Neural crest cell (in vitro differentiated cells): ENCODE data around the gene RFLNA. TPM values are rescaled to one million over a fixed set of nuclear protein-coding genes. Genes with fewer than 3 reads are reported as not detected.

Experiments
- DNase-seq: peaks from one replicate; pipeline ENCODE4 v3.0.0; 2021; ENCODE audit warnings: low read depth, mixed read lengths, low spot score
- H3K27ac Mint-ChIP-seq: one replicate; pipeline ENCODE4 v1.8.0; 2021; ENCODE audit warnings: mild to moderate bottlenecking, mixed read lengths; ENCODE audit not compliant: unreplicated experiment
- H3K27me3 Mint-ChIP-seq: 2 replicates; pipeline ENCODE4 v1.8.0; 2021; ENCODE audit warnings: low read depth, mild to moderate bottlenecking, mixed read lengths
- H3K36me3 Mint-ChIP-seq: 2 replicates; pipeline ENCODE4 v1.8.0; 2021; ENCODE audit warnings: low read depth, mild to moderate bottlenecking, mixed read lengths
- H3K4me1 Mint-ChIP-seq: 2 replicates; pipeline ENCODE4 v1.8.0; 2021; ENCODE audit warnings: mixed read lengths
- H3K4me3 Mint-ChIP-seq: one replicate; pipeline ENCODE4 v1.8.0; 2021; ENCODE audit warnings: mild to moderate bottlenecking, mixed read lengths
- H3K9me3 Mint-ChIP-seq: 2 replicates; pipeline ENCODE4 v1.8.0; 2021; ENCODE audit warnings: mixed read lengths
- CTCF ChIP-seq: fragments of 200-600 bp; sonication (generic); conservative IDR thresholded peaks from 2 replicates; pipeline ENCODE4 v1.5.0; 2021; ENCODE audit warnings: antibody characterized with exemption, mild to moderate bottlenecking
- total RNA-seq: library from RNA; stranded (reverse); gene quantifications from 2 replicates; pipeline ENCODE4 v1.2.1, GENCODE V29; 2021

Gene RFLNA
- total RNA-seq, 1 donor from 2014 or later: 2.8 TPM

- no peak overlapping the region for H3K4me3 Mint-ChIP-seq
- H3K27me3 Mint-ChIP-seq: no peaks in the 10 kb centered on the region
- peaks cover 13% of the 10 kb centered on the region for H3K36me3 Mint-ChIP-seq
- TF ChIP-seq CTCF: no peak
- H3K4me1 Mint-ChIP-seq: peaks cover 3% of the 10 kb centered on the region
- DNase-seq: no peak
- no peaks in the 10 kb centered on the region for H3K9me3 Mint-ChIP-seq
- no peak overlapping the region for H3K27ac Mint-ChIP-seq
Measured at GRCh38 chr12:124357616-124358015, 62.7 kb downstream of the RFLNA start.

GRCh38 chr12:124358572-124358971, 63.7 kb downstream of the RFLNA start:
- Mint-ChIP-seq H3K9me3 (no peaks in the 10 kb centered on the region), H3K4me3 (no peak overlapping the region), H3K27ac (no peak overlapping the region), H3K36me3 (peaks cover 12% of the 10 kb centered on the region), H3K4me1 (peaks cover 3% of the 10 kb centered on the region), H3K27me3 (no peaks in the 10 kb centered on the region)
- TF ChIP-seq CTCF: no peak
- no peak for DNase-seq

GRCh38 chr12:124359671-124360581, 65.0 kb downstream of the RFLNA start:
- Mint-ChIP-seq H3K36me3 (peaks cover 10% of the 10 kb centered on the region), H3K27ac (no peak overlapping the region), H3K27me3 (no peaks in the 10 kb centered on the region), H3K4me1 (peaks cover 3% of the 10 kb centered on the region), H3K9me3 (no peaks in the 10 kb centered on the region), H3K4me3 (no peak overlapping the region)
- no peak for DNase-seq
- TF ChIP-seq CTCF: no peak

GRCh38 chr12:124361074-124361970, 66.4 kb downstream of the RFLNA start:
- Mint-ChIP-seq H3K27me3 (no peaks in the 10 kb centered on the region), H3K9me3 (no peaks in the 10 kb centered on the region), H3K36me3 (peaks cover 10% of the 10 kb centered on the region), H3K27ac (peak overlapping the region; percentile 89), H3K4me3 (no peak overlapping the region), H3K4me1 (peaks cover under 1% of the 10 kb centered on the region)
- TF ChIP-seq CTCF: no peak
- no peak for DNase-seq

- H3K27ac Mint-ChIP-seq: peak overlapping the region; percentile 89
- DNase-seq: no peak
Measured at GRCh38 chr12:124361996-124362395, 67.1 kb downstream of the RFLNA start.

More at GRCh38 chr12:124361996-124362395, 67.1 kb downstream of the RFLNA start:
- Mint-ChIP-seq H3K27me3 (no peaks in the 10 kb centered on the region), H3K36me3 (peaks cover 10% of the 10 kb centered on the region), H3K4me3 (no peak overlapping the region), H3K4me1 (no peaks in the 10 kb centered on the region), H3K9me3 (no peaks in the 10 kb centered on the region)
- TF ChIP-seq CTCF: no peak
